GM18868 (cell line): ENCODE data around the gene ADAT1.

ENCODE experiments used
- ATAC-seq: cut with Tn5 transposase; IDR thresholded peaks from one replicate; pipeline ENCODE4 v1.9.1; 2021; ENCODE audit warnings: mild to moderate bottlenecking, moderate library complexity; ENCODE audit not compliant: unreplicated experiment

The ADAT1 gene, protein sequence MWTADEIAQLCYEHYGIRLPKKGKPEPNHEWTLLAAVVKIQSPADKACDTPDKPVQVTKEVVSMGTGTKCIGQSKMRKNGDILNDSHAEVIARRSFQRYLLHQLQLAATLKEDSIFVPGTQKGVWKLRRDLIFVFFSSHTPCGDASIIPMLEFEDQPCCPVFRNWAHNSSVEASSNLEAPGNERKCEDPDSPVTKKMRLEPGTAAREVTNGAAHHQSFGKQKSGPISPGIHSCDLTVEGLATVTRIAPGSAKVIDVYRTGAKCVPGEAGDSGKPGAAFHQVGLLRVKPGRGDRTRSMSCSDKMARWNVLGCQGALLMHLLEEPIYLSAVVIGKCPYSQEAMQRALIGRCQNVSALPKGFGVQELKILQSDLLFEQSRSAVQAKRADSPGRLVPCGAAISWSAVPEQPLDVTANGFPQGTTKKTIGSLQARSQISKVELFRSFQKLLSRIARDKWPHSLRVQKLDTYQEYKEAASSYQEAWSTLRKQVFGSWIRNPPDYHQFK

DNA sequence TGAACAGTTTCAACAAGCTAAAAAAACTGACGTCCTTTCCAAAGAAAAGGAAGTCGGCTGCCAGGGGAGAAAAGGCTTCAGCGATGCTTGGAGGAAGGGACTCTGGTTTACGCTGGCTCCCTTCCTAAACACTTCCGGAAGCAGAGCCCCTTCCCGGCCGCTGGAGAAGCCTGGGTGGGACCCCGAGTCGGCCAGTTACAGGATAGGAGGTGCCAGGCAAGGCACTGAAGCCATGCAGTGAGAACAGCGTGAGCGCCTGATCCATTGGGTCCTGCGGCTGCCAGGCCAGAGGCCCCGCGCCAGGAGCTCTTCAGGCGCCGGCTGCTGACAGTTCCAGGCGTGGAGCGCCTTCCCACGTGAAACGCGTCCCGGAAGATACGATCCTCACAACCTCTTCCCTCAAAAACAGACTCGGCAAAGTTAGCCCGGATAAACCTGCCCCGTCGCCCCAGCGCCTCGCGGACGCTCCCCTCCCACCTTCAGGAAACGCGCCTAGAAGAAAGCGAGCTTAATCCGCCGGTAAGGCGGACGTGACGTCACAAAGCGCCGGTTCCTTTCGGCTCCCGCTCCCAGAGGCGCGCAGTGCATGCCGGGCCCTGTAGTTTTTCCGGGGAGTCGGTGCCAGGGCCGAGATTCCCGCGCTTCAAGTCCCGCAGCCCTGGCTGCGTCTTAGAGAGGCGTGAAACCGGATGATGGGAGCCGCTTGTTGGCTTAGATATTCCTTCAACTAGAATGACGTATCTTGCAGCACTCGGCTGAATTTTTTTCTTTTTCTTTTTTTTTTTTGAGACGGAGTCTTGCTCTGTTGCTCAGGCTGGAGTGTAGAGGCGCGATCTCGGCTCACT lies at the start of gene ADAT1:
ADAT1 (minus strand) TSS at position 521 of the 845 bp plus-strand sequence. CDS start 2,482 bp downstream, outside the sequence.
- ATAC-seq, result peak; percentile 95

DNA sequence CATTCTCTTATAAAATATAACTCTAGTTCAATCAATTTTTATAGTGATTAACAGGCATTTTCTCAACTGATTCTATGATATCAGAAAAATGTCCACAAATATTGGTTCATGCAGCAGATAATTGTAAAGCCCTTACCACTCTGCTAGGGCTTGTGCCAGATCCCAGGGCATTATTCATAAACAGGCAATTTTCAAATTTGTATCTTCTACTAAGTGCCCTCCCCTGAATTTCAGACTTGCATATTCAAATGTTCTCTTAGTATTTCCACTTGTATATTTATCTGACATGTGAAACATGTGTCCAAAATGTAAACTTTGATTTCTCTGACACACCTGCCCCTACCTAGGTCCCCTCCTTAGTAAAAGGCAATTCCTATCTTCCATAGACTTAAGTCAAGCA lies 44.4 kb upstream of the ADAT1 start:
- ATAC-seq, result no peak

DNA sequence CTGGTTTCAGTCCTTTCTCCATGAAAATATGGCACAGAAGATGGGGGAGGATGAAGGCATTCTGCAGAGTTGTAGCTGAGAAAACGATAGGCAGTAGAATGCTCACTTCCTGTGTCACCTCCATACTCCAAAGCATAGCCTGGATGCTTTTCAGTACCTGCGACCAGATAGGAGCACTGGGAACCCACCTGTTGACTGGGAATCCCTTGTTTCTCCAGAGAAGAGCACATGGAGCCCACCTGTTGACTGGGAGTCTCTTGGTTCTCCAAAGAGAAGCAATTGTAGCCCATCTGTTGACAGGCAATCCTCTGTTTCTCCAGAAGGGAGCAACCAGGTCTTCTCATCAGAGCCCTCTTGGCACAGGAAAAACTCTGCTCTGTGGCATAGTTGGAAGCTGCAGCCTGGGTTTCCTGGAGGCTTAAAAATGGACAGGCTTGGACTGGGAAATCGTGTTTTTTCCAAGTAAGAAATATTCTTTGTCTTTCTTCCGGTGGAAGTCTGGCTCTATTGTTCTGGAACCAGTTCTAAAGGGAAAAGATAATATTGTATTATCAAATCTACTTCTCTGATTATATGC lies 37.7 kb upstream of the ADAT1 start:
- no peak for ATAC-seq

DNA sequence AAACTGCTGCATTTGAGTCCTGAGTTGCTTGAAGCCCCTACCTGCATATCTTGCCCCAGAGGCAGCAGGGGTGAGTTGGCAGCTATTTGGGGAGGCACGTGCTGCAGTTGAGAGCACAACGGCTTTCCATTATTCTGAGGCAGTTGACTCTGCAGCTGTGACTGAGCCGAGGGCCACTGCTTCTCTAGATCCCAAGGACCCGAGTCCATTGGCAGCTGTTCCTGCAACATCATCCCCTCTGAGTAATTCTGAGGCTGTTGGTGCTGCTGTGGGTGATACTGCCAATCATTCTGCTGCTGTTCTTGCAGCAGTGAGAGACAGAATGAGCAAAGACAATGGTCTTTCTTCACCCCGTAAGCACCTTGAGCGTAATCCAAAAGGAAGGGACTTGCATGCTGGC lies 37.2 kb upstream of the ADAT1 start:
- no peak for ATAC-seq

DNA sequence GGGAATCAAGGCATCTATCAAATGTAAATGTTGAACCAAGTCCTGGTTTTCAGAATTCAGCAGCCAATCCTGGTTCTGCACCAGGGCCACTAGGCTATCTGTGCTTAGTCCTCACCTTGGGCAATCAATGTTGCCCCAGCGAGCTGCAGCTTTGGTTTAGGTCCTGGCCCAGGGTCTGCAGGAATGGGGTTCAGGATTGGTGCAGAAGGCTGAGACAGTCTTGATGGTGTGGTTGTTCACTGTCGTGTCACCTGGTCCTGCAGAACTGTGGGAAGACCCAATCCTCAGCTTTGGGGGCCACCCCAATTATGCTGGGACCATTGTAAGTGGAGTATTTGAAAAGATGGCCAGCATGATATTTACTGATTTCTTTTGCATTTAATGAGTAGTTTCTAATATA lies 35.1 kb upstream of the ADAT1 start:
- ATAC-seq, result no peak

DNA sequence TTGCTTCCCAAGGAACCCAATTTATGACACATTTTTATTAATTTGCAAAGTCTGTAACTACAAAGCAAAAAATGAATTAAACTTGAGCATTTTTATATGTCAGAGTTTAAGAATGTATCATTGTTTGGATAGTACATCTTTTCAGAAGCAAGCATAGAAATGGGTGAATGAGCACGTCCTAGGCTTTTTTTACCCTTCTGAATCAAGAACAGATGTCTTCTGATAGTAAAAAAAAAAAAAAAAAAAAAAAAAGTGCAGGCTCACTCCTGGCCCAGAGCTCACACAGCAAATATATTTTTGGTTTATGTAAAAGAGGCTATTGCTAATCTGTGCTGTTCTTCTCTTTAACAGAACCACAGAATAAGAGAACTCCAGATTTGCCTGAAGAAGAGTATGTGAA lies 30.8 kb upstream of the ADAT1 start:
- no peak for ATAC-seq

DNA sequence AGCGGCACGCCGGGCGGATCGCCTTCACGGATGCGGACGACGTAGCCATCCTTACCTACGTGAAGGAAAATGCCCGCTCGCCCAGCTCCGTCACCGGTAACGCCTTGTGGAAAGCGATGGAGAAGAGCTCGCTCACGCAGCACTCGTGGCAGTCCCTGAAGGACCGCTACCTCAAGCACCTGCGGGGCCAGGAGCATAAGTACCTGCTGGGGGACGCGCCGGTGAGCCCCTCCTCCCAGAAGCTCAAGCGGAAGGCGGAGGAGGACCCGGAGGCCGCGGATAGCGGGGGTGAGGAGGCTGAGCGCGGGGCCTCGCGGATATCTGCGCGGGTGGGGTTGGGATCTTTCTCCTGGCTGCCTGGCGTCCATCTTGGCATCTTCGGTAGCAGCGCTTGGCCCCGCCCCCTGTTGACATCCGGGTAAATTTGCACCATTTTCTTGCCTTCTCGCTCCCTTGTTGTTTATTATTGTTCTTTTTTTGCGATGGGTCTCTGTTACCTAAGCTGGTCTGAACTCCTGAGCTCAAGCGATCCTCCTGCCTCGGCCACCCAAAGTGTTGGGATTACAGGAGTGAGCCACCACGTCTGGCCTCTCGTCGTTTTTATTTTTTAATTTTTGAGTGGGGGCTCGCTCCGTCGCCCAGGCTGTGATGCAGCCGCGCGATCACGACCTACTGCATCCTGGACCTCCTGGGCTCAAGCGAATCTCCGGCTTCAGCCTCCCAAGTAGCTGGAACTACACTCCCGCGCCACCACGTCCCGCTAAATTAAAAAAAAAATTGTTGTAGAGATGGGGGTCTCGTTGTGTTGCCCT lies 25.4 kb upstream of the ADAT1 start:
- peak; percentile 30 for ATAC-seq

DNA sequence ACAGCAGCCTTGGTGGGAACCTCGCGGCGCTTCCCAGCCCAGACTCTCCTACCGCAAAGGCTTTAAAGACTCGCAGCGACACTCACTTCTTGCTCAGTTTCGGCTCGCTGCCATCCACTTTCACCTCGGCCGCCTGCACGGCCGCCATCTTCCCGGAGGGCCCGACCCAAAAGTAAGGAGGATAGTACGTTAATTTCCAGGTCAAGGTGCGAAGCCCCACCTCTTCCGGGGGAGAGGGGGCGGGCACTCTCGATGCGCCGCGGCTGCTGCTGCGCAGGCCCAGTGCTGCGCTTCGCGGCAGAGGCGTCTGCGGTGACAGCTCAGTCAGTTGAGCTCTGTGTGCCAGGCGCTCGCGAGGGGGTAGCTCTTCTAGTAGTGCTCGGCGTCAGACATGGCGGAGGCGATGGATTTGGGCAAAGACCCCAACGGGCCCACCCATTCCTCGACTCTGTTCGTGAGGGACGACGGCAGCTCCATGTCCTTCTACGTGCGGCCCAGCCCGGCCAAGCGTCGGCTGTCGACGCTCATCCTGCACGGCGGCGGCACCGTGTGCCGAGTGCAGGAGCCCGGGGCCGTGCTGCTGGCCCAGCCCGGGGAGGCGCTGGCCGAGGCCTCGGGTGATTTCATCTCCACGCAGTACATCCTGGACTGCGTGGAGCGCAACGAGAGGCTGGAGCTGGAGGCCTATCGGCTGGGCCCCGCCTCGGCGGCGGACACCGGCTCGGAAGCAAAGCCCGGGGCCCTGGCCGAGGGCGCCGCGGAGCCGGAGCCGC lies 24.6 kb upstream of the ADAT1 start, which contains the start of the genes KARS1 and TERF2IP:
KARS1 (minus strand) TSS at position 174 of the 773 bp plus-strand sequence; CDS start at position 148, 26 bp downstream.
TERF2IP (plus strand) TSS at position 282 of the 773 bp plus-strand sequence; CDS start at position 392, 110 bp downstream.
- ATAC-seq, result peak; percentile 90

DNA sequence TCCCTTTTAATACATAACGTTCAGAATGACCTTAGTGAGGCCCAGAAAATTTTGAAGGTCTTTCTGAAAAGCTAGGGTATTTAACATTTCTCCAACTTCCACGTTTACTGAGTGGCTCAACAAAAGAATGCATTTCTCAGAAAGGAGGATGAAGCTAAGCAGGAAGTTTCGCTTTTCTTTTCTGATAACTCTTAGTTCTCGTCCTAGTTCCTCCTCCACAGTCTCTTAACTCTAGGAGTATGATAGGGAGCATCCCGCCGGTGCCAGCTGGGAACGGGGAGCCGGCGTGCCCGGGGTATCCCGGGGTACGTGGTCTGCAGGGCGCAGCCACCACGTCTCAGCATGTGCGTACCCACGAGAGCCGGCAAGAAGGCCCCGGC lies 24.0 kb upstream of the ADAT1 start:
- peak; percentile 21 for ATAC-seq

DNA sequence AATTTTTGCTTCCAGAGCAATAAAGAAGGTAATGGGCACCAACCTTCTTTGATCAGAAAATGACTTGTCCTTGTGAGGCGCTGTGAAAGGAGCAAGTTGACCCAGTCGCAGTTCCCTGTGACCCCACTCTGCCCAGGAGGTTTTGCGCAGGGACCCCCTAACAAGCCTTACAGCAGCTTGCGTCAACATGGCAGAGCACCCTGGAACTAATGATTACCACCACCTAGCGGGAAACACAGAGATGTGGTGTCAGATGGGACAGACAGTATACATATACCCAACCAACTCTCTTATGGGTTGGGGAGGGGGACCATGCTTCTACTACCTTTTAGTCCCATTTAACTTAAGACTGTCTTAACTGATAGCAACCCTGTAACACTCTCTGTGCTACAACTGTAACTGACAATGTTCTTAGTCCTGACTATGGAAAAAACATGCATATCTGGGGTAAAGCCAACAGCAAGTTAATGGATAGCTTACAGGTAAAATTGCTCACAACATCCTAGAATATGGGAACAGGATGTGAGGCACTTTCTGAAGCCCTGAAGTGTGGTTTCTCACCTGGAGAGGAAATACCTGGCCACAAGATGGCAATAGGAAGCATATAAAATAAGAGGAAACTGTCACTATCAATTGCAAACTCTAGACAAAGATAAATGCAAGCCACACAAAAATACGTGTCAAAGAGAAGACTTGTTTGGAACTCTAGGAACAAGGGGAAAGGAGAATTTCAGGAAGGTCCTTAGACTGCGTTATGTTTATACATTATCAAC lies 21.3 kb upstream of the ADAT1 start:
- no peak for ATAC-seq

DNA sequence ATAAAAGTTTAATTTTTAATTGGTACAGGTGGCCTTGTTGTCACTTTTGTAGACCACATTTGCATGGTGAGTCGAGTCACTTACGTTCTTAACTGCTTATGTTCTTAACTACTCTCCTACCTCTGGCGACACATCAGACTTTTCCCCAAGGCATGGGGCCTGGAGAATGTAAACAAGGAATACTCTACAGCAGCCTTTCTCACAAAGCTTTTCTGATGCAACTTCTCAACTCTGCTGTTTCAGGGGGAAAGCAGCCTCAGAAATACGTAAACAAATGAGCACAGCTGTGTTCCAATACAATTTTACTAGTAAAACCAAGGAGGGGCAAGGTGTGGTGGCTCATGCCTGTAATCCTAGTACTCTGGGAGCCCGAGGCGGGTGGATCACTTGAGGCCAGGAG lies 17.5 kb upstream of the ADAT1 start:
- no peak for ATAC-seq

DNA sequence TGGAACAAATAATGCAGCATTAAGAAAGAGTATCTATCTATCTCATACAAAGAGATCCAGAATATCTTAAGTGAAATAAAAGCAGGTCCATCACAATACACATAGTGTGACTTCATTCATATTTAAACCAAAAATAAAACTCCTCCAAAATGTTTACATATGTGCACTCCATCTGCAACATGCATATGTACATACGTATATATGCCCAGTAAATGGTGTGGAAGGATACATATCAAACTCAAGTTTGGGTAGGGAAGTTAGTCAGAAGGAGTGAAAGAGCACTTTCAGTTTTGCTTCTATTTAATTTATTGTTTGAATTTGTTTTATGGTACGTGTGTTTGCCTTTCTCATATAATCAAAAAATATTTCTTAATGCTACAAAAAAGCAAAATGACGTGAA lies 12.0 kb upstream of the ADAT1 start:
- no peak for ATAC-seq

DNA sequence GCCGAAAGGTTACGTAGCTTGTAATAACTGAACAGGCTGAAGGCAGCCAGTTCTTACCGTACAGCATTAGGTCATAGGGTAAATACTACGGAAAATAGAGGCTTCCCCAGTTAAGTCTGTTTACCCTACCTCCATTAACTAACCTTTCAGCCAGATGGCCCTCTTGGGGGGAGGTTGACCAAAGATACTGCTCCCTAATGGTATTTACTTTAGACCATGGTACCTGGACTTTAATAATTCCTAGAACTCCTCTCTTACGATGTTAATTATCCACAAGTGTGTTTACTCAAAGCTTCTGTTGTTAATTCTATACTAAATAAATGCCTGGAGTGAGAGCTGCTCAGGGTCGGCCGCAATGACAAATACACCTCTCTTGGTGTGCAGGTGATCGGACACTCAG lies 9.8 kb upstream of the ADAT1 start:
- no peak for ATAC-seq

DNA sequence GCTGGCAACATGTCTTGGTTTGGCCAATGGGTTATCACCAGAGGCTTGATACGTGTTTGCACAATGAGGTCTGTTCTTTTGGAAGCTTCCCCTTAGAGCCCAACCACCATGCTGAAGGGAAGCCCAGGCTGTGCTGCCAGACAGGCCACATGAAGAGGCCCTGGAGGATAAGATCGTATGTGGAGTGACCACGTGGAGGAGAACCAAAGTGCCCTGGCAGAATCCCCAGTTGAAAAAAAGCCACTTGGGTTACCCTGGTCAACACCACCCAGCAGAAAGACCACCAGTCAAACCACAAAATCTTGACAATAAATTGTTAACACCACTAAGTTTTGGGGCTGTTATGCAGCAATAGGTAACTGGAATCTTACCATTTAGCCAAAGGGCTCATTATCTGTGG lies 7.0 kb upstream of the ADAT1 start:
- ATAC-seq, result no peak

DNA sequence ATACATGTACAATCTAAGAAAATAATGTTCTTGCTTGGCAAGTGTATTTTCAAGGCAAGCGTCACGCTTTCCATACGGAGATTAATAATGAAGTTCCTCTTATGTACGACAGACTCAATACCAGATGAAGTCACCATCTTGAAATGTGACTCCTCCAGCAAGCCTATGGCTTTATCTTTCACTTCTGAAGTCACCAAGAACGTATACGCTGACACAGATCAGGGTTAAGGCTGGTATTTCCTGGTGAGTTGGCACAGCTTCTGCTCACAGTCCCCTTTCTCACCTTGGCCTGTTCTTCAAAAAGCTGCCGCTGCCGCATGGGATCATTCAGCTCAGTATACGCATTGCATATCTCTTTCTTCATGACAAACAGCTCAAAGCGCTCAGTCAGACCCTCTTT lies 6.1 kb upstream of the ADAT1 start:
- ATAC-seq, result no peak

DNA sequence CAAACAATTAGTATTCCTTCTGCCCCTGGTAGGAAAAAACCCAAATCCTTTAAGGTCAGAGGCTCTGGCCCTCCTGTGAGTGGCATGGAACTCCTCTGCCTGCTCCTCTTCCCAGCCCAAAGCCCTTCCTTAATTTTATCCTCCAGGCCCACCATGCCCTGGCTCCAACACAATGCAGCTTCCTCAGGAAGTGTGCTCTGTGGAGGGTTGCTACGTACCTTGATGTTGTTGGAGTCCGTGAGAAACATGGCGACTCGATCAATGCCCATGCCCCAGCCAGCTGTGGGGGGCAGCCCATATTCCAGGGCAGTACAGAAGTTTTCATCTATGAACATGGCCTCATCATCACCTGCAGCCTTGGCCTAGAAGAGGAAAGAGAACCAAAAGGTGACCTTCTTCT lies 5.3 kb upstream of the ADAT1 start:
- ATAC-seq, result no peak

DNA sequence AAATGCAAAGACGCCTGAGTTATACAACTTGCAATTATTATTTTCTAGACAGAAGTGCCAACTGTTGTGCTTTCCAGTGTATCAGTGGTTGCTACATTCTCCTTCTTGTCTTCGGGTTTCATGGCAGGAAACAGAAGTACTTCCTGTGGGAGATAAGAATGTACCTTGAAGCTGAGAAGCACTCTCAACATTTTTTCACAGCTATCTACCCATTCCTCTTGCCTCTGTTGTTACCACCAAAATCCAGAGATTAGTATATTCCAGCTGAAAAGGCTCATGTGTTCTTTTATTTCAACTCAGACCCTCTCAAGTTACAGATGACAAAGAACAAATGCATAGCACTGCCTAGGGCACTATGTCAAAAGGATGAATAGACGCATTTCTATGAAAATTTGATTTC lies 4.8 kb upstream of the ADAT1 start:
- ATAC-seq, result no peak

DNA sequence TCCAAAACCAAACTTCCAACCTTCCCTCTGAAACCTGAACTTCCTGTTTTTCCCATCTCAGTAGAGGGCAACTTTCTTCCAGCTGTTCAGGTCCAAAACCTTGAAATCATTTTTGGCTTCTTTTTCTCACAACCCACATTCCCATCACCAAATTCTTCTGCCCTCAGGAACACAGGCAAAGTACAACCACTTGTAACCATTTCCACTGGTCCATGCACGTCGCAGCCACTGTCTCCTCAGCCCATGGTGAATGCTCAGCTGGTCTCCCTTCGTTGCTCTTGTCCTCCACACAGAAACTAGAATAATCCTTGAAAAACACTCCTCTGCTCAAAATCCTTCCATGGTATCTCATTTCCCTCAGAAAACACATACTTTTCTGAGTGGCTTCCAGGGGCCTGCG lies 3.7 kb upstream of the ADAT1 start:
- ATAC-seq, result no peak

DNA sequence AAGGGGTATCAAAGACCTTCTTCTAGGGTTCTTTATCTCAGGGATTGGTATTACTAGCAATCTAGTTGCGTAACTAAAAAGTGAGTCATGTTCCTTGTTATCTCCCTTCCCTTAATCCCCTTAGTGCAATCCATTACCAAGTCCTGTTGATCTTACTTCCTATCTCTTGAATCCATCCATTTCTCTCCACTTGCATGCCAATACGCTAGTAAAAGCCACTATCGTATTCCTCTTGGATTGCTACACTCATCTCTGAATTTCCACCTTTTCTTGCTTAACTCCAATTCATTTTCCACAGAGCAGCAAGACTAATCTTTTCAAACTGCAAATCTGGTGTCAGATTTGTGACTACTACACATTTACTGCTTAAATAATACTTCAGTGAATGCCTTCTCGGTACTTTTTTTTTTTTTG lies 1.8 kb upstream of the ADAT1 start:
- ATAC-seq, result no peak
